GM18517 (cell line): ENCODE measurements around the gene DPYSL3.

ENCODE experiments used
- ATAC-seq: cut with Tn5 transposase; IDR thresholded peaks from one replicate; pipeline ENCODE4 v1.9.1; 2021; ENCODE audit warnings: mild to moderate bottlenecking, moderate library complexity; ENCODE audit not compliant: unreplicated experiment

DPYSL3 gene

DNA sequence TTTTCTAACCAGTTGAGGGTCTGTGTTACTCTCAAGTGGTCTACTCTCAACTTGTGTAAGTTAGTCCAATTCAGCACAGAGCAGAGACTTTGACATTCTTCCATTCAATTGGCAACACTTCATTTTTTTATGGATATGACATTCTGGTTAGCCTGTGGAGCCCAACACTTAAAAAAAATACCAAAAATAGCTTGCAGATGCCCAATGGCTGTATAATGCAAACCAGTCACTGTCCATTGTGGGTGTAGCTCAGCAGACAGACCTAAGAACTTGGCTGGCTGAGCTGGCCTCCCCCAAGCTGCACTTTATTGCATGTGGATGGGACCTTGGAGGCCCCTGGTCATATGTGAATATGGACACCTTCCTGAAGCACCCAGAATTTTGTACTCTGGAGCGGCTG lies 103.2 kb downstream of the DPYSL3 start:
- no peak for ATAC-seq

- ATAC-seq = no peak
These were observed 105.2 kb downstream of the DPYSL3 start for GRCh38 chr5:147404706-147405105.

GRCh38 chr5:147403651-147404640 lies 105.9 kb downstream of the DPYSL3 start:
- ATAC-seq = peak; percentile 90

DNA sequence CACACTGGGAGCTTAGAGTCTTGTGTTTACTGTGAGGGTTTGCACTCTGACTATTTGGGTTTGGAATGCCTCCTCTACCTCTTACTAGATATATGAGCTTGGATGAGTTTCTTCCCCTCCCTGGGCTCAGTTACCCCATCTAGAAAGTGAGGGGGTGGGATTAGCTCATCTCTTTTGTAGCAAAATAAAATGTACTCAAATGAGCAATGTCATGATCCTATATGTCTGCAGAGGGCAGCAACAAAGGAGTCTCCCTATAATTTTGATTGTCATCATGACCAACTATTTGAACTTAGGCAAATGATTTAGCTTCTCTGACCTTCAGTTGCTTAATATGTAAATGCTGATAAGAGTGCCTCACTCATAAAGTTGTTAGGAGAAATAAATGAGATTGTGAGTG lies 109.0 kb downstream of the DPYSL3 start:
- ATAC-seq = no peak

DNA sequence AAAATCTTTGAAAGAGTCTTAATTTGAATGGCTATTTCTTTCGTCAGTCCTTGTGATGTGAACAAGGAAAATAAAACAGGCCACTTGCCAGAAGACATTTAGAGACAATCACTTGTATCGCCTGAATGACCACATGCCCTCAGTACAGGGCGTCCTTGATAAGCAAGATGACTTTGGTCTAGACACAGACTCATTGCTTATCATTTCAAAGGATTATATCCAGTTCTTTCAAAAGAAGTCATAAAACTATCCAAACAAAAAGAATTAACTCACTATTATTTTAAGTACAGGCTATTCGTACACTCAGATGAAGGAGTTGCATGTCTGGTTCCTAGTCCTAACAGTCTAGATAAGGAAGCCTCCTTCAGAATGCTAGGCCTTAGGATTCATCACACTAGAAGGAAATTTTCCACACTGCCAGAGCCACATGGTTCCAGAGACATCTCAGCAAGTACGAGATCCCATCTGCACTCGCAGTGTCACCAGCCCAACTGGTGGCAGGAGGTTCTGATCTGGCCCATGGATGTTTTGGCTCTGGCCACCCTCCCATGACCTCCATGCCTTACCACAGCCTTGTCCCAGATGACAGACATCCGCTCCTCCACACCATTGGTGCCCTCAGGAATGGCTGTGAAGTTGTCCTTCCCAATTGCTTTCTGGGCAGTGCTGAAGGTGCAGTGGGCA lies 109.6 kb downstream of the DPYSL3 start:
- no peak for ATAC-seq

DNA sequence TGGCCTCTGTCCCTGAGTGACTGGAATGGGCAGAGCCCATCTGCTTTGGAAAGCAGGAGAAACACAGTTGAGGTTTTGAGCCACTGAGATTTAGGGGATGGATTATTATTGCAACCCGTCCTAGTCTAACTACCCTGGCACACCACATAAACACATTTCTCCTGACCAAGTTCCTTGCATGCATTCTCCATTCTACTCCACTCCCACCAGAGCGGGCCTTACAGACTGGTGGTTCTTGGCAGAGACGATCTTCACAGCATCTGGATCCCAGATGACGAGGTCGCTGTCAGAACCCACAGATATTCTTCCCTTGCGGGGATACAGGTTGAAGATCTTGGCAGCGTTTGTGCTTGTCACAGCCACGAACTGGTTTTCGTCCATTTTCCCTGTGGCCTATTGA lies 111.0 kb downstream of the DPYSL3 start:
- no peak for ATAC-seq

GRCh38 chr5:147397616-147398015 lies 112.3 kb downstream of the DPYSL3 start:
- no peak for ATAC-seq

DNA sequence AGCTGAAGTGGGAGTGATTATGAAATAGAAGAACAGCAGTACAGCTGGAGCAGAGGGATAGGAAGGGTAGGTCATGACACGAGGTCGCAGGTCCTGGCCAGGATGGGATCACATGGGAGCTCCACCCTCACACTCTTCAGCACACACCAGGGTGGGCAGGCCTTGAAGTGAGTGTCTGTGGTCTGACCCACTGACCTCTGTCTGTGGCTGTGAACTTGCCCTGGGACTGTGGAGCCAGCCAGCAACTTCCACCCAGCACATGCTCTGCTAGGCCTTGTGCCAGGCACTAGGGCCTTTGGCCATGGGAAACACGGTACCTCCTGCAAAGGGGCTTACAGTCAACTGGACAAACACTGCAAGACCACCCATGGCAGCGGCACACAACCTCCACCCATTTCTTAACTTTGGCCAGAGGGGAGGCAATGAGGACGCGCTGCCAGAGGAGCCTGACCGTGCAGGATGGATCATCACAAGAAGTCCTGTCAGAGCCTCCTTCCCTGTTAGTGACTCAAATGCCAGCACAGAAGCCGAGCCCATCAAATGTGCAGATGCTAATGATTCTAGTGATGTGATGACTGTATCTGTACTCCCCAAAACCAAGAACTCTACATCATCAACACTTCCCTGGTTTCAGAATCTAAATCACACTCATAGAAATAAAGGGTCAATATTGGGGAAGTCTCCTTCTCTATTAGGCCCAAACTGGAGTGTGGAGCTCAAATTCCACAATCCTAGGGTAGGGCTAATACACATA lies 113.6 kb downstream of the DPYSL3 start:
- ATAC-seq = no peak

- no peak for ATAC-seq
These were observed 115.8 kb downstream of the DPYSL3 start for GRCh38 chr5:147393874-147394672.

DNA sequence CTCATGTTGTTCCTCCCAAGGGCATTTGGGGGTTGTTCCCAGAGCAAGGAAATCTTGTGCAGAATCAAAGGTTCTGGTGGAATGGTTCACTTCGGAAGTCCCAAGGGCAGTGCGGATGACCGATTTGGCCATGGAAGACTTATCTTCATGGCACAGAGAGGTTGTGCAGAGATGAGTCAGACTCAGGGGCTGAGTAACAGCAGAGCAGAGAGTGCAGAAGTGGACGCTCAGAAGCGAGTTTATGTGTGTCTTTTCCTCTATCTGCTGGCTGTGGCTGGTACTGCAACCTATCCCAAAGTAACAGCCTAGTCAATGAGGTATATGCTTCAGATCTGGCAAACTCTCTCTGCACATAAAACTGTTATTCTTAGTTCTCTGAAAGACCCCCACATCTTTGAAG lies 118.1 kb downstream of the DPYSL3 start:
- peak; percentile 86 for ATAC-seq

GRCh38 chr5:147390654-147391225 lies 119.1 kb downstream of the DPYSL3 start:
- ATAC-seq = no peak

DNA sequence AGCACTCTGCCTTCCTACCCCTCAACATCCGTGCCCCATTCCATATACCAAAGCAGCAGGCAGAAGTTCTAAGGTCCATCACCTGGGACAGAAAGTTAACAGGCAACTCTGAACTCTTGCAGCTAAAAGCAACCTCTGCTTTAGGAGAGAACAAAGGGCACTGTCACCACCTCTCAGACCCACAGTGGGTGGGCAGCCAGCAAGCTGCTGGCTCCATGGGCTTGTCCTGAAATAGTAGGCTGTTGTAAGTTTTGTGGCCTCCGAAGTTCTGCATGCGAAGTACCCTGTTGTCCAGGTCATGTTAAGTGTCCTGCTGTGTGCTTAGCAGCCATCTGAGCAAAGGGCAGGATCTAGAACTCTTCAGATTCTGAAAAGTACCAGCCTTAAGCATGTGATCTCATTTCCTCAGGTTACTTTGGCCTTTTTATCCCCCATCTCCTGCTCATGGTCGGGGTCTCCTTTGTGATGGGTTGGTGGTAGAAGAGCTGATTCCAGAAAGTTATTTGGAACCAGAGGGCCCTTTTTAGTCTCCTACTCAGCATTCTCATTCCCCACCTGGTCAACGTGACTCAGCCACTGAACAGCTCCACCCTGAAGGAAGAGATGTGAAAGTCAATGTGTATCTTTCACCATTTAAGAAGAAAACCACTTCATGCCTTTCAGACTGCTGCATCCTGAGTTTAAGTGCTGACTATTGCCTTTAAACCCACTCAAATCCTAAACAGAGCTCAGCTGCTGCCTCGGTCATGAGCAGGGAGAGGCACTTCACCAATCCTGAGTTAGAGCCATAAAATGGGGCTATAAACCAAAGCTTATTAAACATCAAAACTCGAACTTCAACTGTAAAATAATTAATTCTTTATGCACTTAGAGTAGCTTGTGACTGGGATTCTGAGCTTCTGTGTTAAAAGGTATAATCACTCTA lies 121.4 kb downstream of the DPYSL3 start:
- ATAC-seq = no peak

- ATAC-seq = no peak
These were observed 122.8 kb downstream of the DPYSL3 start for GRCh38 chr5:147387109-147387508.

- no peak for ATAC-seq
These were observed 125.3 kb downstream of the DPYSL3 start for GRCh38 chr5:147384346-147385193.

- no peak for ATAC-seq
These were observed 127.1 kb downstream of the DPYSL3 start for GRCh38 chr5:147382776-147383175.

DNA sequence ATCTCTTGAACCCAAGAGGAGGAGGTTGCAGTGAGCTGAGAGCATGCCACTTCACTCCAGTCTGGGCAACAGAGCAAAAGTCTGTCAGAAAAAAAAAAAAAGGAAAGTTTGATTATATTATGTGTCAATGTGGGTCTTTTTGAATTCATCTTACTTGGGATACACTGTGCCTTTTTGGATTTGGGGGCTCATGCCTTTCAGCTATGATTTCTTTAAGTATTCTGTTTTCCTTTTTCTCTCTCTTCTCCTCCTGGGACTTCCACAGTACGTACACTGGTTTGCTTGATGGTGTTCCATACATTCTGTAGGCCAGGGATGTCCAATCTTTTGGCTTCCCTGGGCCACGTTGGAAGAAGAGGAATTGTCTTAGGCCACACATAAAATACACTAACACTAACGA lies 128.3 kb downstream of the DPYSL3 start:
- no peak for ATAC-seq

GRCh38 chr5:147377682-147378081 lies 132.2 kb downstream of the DPYSL3 start:
- no peak for ATAC-seq

DNA sequence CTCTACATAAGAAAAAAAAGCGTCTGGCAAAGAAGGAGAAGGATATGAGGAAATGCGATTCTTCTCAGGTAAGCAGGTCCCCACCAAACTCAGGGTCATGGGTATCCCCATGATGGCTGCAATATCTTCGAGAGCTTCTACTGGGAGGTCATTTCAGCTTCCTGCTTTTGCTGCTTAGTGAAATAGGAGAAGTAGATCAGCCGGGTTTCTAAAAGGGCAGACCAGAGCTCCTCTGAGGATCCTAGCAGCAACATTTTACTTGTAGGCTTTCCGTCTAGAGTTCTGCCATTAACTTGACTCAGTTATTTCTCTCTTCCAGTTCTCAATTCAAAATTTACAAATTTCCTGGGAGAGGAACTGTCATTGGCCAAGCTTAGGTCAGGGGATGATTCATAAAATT lies 134.7 kb downstream of the DPYSL3 start:
- ATAC-seq = no peak
